DND-41 (cell line): Measurements from ENCODE around the gene JUP.

Experiments used
- CTCF ChIP-seq: IDR thresholded peaks from 2 replicates; pipeline ENCODE4 v1.5.1; 2012; ENCODE audit warnings: borderline replicate concordance, low read length, moderate library complexity, mild to moderate bottlenecking; ENCODE audit not compliant: poor library complexity, severe bottlenecking; ENCODE audit errors: extremely low read depth
- EZH2 ChIP-seq: IDR thresholded peaks from 3 replicates; pipeline ENCODE4 v1.6.1; 2012; ENCODE audit warnings: borderline replicate concordance, low read depth, mild to moderate bottlenecking, moderate library complexity, low read length, inconsistent platforms; ENCODE audit not compliant: severe bottlenecking

- no peak for TF ChIP-seq CTCF
- TF ChIP-seq EZH2: no peak
Measured at GRCh38 chr17:41786227-41787020, at the start of gene JUP.
